IPS-18a (cell line): ENCODE data around the gene GAPDH.

Source experiments
- H3K27ac ChIP-seq: one replicate; pipeline ENCODE4 v1.5.1; 2013; ENCODE audit warnings: low read length
- H3K27me3 ChIP-seq: one replicate; pipeline ENCODE4 v1.6.1; 2013; ENCODE audit warnings: mild to moderate bottlenecking, low read length; ENCODE audit not compliant: control insufficient read depth, insufficient read depth
- H3K36me3 ChIP-seq: one replicate; pipeline ENCODE4 v1.6.1; 2013; ENCODE audit warnings: low read depth, low read length; ENCODE audit not compliant: control insufficient read depth
- H3K4me1 ChIP-seq: one replicate; pipeline ENCODE4 v1.6.1; 2013; ENCODE audit warnings: low read depth, low read length; ENCODE audit not compliant: control insufficient read depth
- H3K4me3 ChIP-seq: one replicate; pipeline ENCODE4 v1.5.1; 2013; ENCODE audit warnings: low read length
- H3K9ac ChIP-seq: one replicate; pipeline ENCODE4 v1.6.1; 2013; ENCODE audit warnings: mild to moderate bottlenecking, low read length, moderate library complexity
- H3K9me3 ChIP-seq: one replicate; pipeline ENCODE4 v1.6.1; 2013; ENCODE audit warnings: low read depth, low read length; ENCODE audit not compliant: control insufficient read depth

The GAPDH gene

DNA sequence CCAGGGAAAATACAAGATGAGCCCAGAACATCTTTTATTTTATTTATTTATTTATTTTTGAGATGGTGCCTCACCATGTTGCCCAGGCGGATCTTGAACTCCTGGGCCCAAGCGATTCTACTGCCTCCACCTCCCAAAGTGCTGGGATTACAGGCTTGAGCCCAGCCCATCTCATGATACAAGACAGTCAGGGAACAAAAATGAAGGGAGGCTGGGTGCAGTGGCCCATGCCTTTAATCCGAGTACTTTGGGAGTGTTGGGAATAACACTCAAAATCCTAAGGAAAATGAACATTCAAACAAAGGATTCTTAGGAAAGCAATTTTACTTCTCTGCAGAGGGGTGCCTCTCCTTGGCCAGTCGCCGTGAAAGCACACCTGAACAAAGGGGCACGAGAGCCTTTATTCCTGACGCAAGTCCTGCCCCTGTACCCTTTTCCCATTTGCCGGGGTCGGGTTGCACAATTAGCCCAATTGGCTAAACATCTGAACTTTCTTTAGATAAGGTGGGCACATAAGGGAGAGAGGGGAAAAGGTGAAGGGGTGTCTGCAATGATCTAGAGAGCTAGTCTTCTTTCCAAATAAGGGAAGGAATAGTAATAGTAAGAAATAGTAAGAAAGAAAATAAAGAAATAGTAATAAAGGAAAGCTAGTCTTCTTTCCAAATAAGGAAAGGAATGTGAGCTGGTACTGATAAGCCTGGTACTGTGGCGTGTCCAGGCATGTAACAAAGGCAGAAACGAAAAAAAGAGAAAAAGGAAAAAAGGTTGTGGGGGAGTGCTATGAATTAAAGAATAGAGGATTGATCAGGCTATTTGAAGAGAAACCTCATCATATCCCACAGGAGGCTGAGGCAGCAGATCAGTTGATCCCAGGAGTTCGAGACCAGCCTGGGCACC, 27.0 kb upstream of the GAPDH start:
- peaks cover 9% of the 10 kb centered on the region for H3K4me1 ChIP-seq
- H3K4me3 ChIP-seq, result no peak overlapping the region
- H3K36me3 ChIP-seq, result peaks cover 48% of the 10 kb centered on the region
- H3K27me3 ChIP-seq, result no peaks in the 10 kb centered on the region
- no peaks in the 10 kb centered on the region for H3K9me3 ChIP-seq
- no peak overlapping the region for H3K9ac ChIP-seq
- no peak overlapping the region for H3K27ac ChIP-seq

DNA sequence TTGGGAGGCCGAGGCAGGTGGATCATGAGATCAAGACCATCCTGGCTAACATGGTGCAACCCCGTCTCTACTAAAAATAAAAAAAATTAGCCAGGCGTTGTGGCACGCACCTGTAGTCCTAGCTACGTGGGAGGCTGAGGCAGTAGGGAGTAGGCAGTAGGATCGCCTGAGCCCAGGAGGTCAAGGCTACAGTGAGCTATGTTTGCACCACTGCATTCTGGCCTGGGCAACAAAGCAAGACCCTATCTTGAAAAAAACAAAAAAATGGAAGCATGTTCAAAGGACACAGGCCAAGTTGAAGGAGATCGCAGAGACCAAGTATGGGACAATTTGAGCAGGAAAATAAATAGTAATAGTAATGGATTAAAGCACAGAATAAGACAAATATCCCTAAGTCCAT, 26.2 kb upstream of the GAPDH start:
- H3K27me3 ChIP-seq, result no peaks in the 10 kb centered on the region
- no peak overlapping the region for H3K9ac ChIP-seq
- H3K4me3 ChIP-seq, result no peak overlapping the region
- H3K27ac ChIP-seq, result no peak overlapping the region
- peaks cover 52% of the 10 kb centered on the region for H3K36me3 ChIP-seq
- no peaks in the 10 kb centered on the region for H3K9me3 ChIP-seq
- peaks cover 9% of the 10 kb centered on the region for H3K4me1 ChIP-seq

DNA sequence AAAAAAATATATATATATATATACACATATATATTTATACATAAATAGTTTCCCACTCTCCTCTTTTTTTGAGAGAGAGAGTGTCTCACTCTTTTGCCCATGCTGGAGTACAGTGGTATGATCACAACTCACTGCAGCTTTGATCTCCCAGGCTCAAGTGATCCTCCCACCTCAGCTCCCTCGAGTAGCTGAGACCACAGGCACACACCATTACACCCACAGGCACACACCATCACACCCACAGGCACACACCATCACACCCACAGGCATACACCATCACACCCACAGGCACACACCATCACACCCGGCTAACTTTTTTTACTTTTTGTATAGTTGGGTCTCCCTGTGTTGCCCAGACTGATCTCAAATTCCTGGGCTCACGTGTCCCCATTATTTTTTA, 14.1 kb upstream of the GAPDH start:
- H3K9ac ChIP-seq, result no peak overlapping the region
- H3K9me3 ChIP-seq, result no peaks in the 10 kb centered on the region
- no peak overlapping the region for H3K27ac ChIP-seq
- no peak overlapping the region for H3K4me3 ChIP-seq
- no peaks in the 10 kb centered on the region for H3K27me3 ChIP-seq
- peaks cover 89% of the 10 kb centered on the region for H3K36me3 ChIP-seq
- no peaks in the 10 kb centered on the region for H3K4me1 ChIP-seq

DNA sequence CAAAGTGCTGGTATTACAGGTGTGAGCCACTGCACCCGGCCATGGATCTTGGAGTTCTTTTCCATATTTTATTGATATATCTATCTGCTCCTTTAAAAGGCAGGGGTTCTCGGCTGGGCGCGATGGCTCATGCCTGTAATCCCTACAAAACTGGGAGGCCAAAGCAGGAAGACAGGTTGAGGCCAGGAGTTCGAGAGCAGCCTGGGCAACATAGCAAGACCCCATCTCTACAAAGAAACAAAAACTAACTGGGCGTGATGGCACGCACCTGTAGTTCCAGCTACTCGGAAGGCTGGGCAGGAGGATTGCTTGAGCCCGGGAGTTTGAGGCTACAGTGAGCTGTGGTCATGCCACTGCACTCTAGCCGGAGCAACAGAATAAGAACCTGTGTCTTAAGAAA, 12.1 kb upstream of the GAPDH start:
- H3K27ac ChIP-seq, result no peak overlapping the region
- no peaks in the 10 kb centered on the region for H3K4me1 ChIP-seq
- no peak overlapping the region for H3K4me3 ChIP-seq
- H3K36me3 ChIP-seq, result peaks cover 91% of the 10 kb centered on the region
- no peaks in the 10 kb centered on the region for H3K27me3 ChIP-seq
- no peak overlapping the region for H3K9ac ChIP-seq
- H3K9me3 ChIP-seq, result no peaks in the 10 kb centered on the region

DNA sequence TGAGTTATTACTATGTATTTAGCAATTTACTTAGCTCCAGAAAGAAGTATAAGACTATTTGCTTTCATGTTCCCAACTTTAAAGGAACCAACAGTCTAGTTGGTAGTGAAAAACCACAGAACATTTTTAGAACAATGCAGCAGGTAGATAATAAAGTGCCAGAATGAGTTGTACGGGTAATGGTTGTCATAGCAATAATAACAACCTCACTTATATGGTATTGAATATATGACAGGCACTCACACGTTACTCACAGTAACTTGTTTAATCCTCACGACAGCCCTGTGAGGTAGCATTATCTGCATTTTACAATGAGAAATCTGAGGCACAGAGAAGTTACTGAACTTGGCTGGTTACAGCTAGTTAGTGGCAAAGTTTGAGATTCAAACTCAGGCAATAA, 10.6 kb upstream of the GAPDH start:
- Histone ChIP-seq H3K9ac (no peak overlapping the region), H3K36me3 (peaks cover 95% of the 10 kb centered on the region), H3K4me3 (no peak overlapping the region), H3K27me3 (no peaks in the 10 kb centered on the region), H3K9me3 (no peaks in the 10 kb centered on the region), H3K27ac (no peak overlapping the region), H3K4me1 (no peaks in the 10 kb centered on the region)

DNA sequence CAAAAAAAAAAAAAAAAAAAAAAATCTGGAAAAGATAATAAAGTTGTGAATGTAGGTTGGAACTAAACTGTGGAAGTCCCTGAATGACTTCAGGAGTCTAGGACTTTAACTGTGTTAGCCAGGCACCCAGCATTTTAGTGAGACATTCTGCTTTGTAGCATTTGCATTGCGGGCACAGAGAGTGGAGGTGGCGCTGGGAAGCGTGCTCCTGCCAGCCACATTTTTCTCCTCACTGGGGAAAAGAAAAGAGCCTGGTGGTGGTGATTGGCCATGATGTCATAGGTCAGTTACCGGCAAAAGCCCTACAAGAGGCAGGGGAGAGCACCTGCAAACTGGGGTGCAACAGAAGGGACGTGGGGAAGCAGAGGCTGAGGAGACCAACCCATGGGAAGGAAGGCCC, 9.7 kb upstream of the GAPDH start:
- H3K36me3 ChIP-seq, result peaks cover 98% of the 10 kb centered on the region
- H3K4me3 ChIP-seq, result no peak overlapping the region
- H3K9ac ChIP-seq, result no peak overlapping the region
- no peaks in the 10 kb centered on the region for H3K27me3 ChIP-seq
- H3K27ac ChIP-seq, result no peak overlapping the region
- H3K9me3 ChIP-seq, result no peaks in the 10 kb centered on the region
- no peaks in the 10 kb centered on the region for H3K4me1 ChIP-seq

DNA sequence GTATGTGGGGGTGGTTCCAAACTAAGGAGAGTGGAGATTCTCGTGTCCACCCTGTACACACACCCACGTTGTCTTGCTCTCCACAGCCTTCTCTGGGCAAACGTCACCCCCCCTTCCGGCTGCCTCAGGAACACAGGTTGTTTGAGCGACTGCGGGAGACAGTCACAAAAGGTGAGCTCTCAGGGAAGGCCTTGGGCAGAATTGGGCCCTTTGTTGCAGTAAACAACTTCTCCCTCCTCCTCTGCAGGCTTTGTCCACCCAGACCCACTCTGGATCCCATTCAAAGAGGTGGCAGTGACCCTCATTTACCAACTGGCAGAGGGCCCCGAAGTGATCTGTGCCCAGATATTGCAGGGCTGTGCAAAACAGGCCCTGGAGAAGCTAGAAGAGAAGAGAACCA, 8.1 kb upstream of the GAPDH start:
- Histone ChIP-seq H3K4me1 (no peaks in the 10 kb centered on the region), H3K9me3 (no peaks in the 10 kb centered on the region), H3K9ac (no peak overlapping the region), H3K27ac (no peak overlapping the region), H3K4me3 (no peak overlapping the region), H3K36me3 (peaks cover 99% of the 10 kb centered on the region), H3K27me3 (no peaks in the 10 kb centered on the region)

DNA sequence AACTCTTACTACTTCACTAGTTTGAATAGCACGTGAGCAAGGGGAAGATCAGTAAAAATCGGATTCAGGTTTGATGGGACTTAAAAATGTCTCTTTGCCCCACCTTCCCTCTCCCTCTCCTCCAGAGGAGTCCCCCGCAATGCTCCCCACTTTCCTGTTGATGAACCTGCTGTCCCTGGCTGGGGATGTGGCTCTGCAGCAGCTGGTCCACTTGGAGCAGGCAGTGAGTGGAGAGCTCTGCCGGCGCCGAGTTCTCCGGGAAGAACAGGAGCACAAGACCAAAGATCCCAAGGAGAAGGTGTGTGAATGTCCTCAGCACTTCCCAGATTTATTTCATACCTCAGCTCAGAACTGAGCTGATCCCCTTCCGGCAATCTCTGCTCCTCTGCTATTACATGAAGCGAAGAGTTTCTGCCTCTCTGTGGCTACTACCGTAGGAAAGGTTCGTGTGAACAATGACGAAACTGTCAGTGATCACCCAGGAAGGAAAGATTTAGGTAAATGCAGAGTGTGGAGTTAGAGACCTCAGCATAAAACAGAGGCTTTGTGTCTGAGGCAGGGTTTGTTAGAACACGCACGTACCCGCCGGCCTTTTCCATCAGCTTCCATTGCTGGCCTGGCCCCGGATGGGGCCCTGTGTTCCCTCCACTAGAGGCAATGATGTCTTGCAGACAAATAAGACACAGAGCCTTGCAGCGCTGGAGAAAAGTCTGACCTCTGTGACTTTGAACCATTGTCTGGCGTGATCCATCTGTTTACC, 7.4 kb upstream of the GAPDH start:
- Histone ChIP-seq H3K4me1 (peaks cover 3% of the 10 kb centered on the region), H3K4me3 (no peak overlapping the region), H3K9me3 (no peaks in the 10 kb centered on the region), H3K36me3 (peaks cover 99% of the 10 kb centered on the region), H3K27ac (no peak overlapping the region), H3K9ac (no peak overlapping the region), H3K27me3 (no peaks in the 10 kb centered on the region)

DNA sequence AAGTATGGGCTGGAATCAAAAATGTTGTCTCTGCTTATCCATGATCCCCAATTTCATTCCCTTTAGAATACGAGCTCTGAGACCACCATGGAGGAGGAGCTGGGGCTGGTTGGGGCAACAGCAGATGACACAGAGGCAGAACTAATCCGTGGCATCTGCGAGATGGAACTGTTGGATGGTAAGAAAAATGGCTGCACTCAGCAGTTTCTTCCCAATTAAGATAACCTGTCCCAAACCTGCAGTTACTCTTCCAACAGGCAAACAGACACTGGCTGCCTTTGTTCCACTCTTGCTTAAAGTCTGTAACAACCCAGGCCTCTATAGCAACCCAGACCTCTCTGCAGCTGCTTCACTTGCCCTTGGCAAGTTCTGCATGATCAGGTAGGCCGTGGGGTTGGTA, 6.6 kb upstream of the GAPDH start:
- H3K36me3 ChIP-seq, result peaks cover 92% of the 10 kb centered on the region
- no peak overlapping the region for H3K27ac ChIP-seq
- H3K27me3 ChIP-seq, result no peaks in the 10 kb centered on the region
- peaks cover 10% of the 10 kb centered on the region for H3K4me1 ChIP-seq
- H3K9me3 ChIP-seq, result no peaks in the 10 kb centered on the region
- no peak overlapping the region for H3K9ac ChIP-seq
- H3K4me3 ChIP-seq, result no peak overlapping the region

DNA sequence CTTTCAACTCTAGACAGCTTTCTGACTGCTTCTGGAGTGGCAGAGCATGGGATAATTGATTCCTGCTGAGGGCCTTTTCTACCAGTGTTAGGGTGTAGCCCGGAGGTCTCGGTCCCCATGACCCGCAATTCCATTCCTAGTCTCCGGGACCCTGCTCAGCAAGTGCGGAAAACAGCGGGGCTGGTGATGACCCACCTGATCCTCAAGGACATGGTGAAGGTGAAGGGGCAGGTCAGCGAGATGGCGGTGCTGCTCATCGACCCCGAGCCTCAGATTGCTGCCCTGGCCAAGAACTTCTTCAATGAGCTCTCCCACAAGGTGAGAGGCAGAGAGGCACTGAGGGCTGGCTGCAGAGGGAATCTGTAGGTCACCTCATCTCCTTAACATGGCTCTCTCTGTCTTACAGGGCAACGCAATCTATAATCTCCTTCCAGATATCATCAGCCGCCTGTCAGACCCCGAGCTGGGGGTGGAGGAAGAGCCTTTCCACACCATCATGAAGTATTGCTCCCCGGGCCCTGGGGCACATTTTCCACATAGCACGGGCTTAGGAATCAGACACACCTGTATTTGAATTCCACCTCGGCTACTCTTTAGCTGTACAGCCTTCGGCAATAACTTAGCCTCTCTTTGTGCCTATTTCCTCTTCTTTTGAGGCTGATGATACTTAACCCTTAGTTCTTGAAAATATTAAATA, 5.6 kb upstream of the GAPDH start:
- H3K4me1 ChIP-seq, result peaks cover 14% of the 10 kb centered on the region
- peaks cover 82% of the 10 kb centered on the region for H3K36me3 ChIP-seq
- no peak overlapping the region for H3K27ac ChIP-seq

DNA sequence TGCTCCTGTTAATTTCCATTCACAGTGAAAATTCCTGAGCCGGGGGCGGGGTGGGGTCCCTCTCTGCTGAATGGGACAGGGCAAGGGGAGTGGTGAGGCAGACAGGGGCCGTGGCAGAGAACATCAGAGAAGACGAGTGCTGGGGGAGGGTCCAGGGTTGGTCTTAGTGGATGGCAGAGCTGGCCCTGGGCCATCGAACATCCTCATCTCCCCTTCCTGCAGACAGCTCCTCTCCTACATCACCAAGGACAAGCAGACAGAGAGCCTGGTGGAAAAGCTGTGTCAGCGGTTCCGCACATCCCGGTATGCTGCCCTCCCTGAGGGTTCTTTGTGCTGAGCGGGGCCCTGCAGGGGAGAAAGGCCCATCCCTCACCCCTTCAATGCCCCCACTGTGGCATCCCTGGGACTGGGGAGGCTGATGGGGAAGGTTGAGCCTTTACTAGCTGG, 5.0 kb upstream of the GAPDH start:
- peaks cover 14% of the 10 kb centered on the region for H3K4me1 ChIP-seq
- no peak overlapping the region for H3K27ac ChIP-seq
- H3K9ac ChIP-seq, result no peak overlapping the region
- H3K9me3 ChIP-seq, result no peaks in the 10 kb centered on the region
- H3K27me3 ChIP-seq, result no peaks in the 10 kb centered on the region
- peaks cover 76% of the 10 kb centered on the region for H3K36me3 ChIP-seq
- H3K4me3 ChIP-seq, result no peak overlapping the region

More for the DNA sequence above, 5.6 kb upstream of the GAPDH start:
- Histone ChIP-seq H3K9ac (no peak overlapping the region), H3K4me3 (no peak overlapping the region), H3K27me3 (no peaks in the 10 kb centered on the region), H3K9me3 (no peaks in the 10 kb centered on the region)
